Measurements from ENCODE around the gene IFNL4.

Gene IFNL4

GRCh38 chr19:39203372-39204341, 45.0 kb downstream of the IFNL4 start, which contains the start of gene SYCN:
SYCN (minus strand) TSS chr19:39204263; CDS start chr19:39204254, 9 bp downstream.
- Mint-ChIP-seq H3K4me1 (peaks cover 27% of the 10 kb centered on the region), H3K27me3 (ENCODE audit: low read depth, poor library complexity) (peaks cover 44% of the 10 kb centered on the region), H3K4me3 (no peak within 1 kb of the TSS), H3K9me3 (no peaks in the 10 kb centered on the region), H3K27ac (no peak within 1 kb of the TSS), H3K36me3 (ENCODE audit: low read depth) (no peaks in the 10 kb centered on the region)
- TF ChIP-seq CTCF (IDR thresholded peaks at IDR 0.05): no peak
- DNase-seq: no peak

- DNase-seq: no peak
- Mint-ChIP-seq H3K27ac (no peak overlapping the region), H3K27me3 (ENCODE audit: low read depth, poor library complexity) (peaks cover 45% of the 10 kb centered on the region), H3K36me3 (ENCODE audit: low read depth) (no peaks in the 10 kb centered on the region), H3K4me1 (peaks cover 32% of the 10 kb centered on the region), H3K9me3 (no peaks in the 10 kb centered on the region), H3K4me3 (no peak overlapping the region)
- TF ChIP-seq CTCF (IDR thresholded peaks at IDR 0.05): no peak
Observed at GRCh38 chr19:39202998-39203355, 45.7 kb downstream of the IFNL4 start.

DNA sequence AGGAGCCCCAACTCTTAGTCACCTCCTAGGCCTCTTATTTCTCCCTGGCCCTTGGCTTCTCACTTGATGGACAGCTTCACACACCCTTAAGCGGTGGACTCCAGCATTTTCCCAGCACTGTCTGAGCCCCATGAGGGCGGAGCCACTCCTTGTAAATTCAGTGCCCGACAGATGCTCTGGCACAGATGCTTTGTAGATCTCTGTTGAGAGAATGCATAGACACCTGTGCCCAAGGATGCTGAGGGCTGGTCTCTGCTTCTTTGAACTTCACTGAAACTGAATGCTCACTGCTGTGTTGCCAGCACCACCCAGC, 47.9 kb downstream of the IFNL4 start:
- Mint-ChIP-seq H3K27ac (peak overlapping the region; percentile 43), H3K36me3 (ENCODE audit: low read depth) (no peaks in the 10 kb centered on the region), H3K4me1 (peaks cover 49% of the 10 kb centered on the region), H3K27me3 (ENCODE audit: low read depth, poor library complexity) (peaks cover 58% of the 10 kb centered on the region), H3K9me3 (no peaks in the 10 kb centered on the region), H3K4me3 (no peak overlapping the region)
- no peak for DNase-seq
- TF ChIP-seq CTCF (IDR thresholded peaks at IDR 0.05): no peak

DNA sequence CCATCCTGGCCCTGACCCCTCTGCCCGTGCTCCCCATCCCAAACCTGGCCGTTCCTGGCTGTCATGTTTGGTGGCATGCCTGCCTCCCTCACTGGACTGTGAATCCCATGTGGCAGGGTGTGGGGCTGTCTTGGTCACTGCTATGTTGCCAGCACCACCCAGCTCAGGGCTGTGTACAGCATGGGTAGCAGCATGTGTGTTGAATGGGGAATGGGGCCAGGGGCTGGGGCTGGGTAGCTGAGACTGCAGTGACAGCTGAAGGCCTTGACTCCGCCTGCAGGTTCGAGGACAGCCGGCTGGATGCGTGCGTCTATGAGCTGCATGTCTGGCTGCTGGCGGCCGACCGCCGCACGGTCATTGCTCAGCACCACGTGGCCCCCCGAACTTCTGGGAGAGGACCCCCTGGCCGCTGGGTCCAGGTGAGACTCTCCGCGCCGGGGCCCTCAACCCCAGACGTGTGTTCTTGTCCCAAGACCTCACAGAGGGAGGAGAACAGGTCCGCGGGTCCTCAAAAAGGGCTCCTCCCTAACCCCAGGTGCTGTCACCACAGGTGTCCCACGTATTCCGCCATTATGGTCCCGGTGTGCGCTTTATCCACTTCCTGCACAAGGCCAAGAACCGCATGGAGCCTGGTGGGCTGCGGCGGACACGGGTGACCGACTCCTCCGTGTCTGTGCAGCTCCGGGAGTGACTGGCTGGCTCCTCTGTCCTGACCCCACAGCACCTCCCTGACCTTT, 48.4 kb downstream of the IFNL4 start:
- TF ChIP-seq CTCF (IDR thresholded peaks at IDR 0.05): no peak
- Mint-ChIP-seq H3K4me3 (no peak overlapping the region), H3K27ac (no peak overlapping the region), H3K9me3 (no peaks in the 10 kb centered on the region), H3K4me1 (peaks cover 53% of the 10 kb centered on the region), H3K27me3 (ENCODE audit: low read depth, poor library complexity) (peaks cover 62% of the 10 kb centered on the region), H3K36me3 (ENCODE audit: low read depth) (no peaks in the 10 kb centered on the region)
- DNase-seq: no peak

- DNase-seq: peak; percentile 77
- H3K4me3 Mint-ChIP-seq: peak overlapping the region; percentile 60
- TF ChIP-seq CTCF (IDR thresholded peaks at IDR 0.05): no peak
- H3K9me3 Mint-ChIP-seq: no peaks in the 10 kb centered on the region
- H3K27me3 Mint-ChIP-seq (ENCODE audit: low read depth, poor library complexity): peaks cover 73% of the 10 kb centered on the region
- H3K4me1 Mint-ChIP-seq: peaks cover 61% of the 10 kb centered on the region
- H3K36me3 Mint-ChIP-seq (ENCODE audit: low read depth): no peaks in the 10 kb centered on the region
- H3K27ac Mint-ChIP-seq: no peak overlapping the region
Observed at GRCh38 chr19:39199025-39199424, 49.6 kb downstream of the IFNL4 start.
